Stimulated activated CD4-positive, alpha-beta T cell treated with anti-CD3 and anti-CD28 coated beads, TNF-alpha, amount 100 ng/mL, for 1 hour (primary cell): ENCODE measurements around the gene SDE2.

Experiments
- DNase-seq, 3 donors: peaks; one replicate each; pipeline ENCODE4 v3.0.0-alpha.2; 2020; ENCODE audit warnings: low read depth in 3 of 3, low spot score in 1 of 3

SDE2 gene

GRCh38 chr1:225999227-225999911 is at the start of gene SDE2:
SDE2 (minus strand) TSS chr1:225999343; CDS start chr1:225999312, 31 bp downstream.
- peak; percentile 99 to 100 (median 100) for DNase-seq

GRCh38 chr1:226048886-226049285 is 49.7 kb upstream of the SDE2 start:
- DNase-seq, result no peak

- no peak for DNase-seq
These were observed 48.4 kb upstream of the SDE2 start for GRCh38 chr1:226047495-226047894.

GRCh38 chr1:226046240-226046639 is 47.1 kb upstream of the SDE2 start:
- no peak for DNase-seq

GRCh38 chr1:226044514-226045101 is 45.5 kb upstream of the SDE2 start:
- no peak for DNase-seq

- DNase-seq, result no peak
These were observed 42.3 kb upstream of the SDE2 start for GRCh38 chr1:226041419-226041818.

- no peak for DNase-seq
These were observed 39.5 kb upstream of the SDE2 start for GRCh38 chr1:226038661-226039060.

GRCh38 chr1:226035915-226036314 is 36.8 kb upstream of the SDE2 start:
- no peak for DNase-seq

- no peak for DNase-seq
These were observed 35.3 kb upstream of the SDE2 start for GRCh38 chr1:226034482-226034881.

GRCh38 chr1:226033991-226034390 is 34.8 kb upstream of the SDE2 start:
- DNase-seq, result no peak

- DNase-seq, result no peak
These were observed 34.4 kb upstream of the SDE2 start for GRCh38 chr1:226033582-226033981.

GRCh38 chr1:226029568-226030225 is 30.6 kb upstream of the SDE2 start:
- DNase-seq, result no peak

- no peak for DNase-seq
These were observed 30.0 kb upstream of the SDE2 start for GRCh38 chr1:226029093-226029496.

GRCh38 chr1:226027538-226028217 is 28.5 kb upstream of the SDE2 start:
- DNase-seq, result no peak

- DNase-seq, result no peak
These were observed 27.7 kb upstream of the SDE2 start for GRCh38 chr1:226026833-226027232.

GRCh38 chr1:226023735-226024134 is 24.6 kb upstream of the SDE2 start:
- DNase-seq, result no peak

GRCh38 chr1:226021801-226022200 is 22.7 kb upstream of the SDE2 start:
- no peak for DNase-seq

- DNase-seq, result no peak
These were observed 22.3 kb upstream of the SDE2 start for GRCh38 chr1:226021401-226021800.

- no peak for DNase-seq
These were observed 20.4 kb upstream of the SDE2 start for GRCh38 chr1:226019572-226019971.

- DNase-seq, result no peak
These were observed 17.9 kb upstream of the SDE2 start for GRCh38 chr1:226017070-226017469.

- DNase-seq, result no peak
These were observed 10.5 kb upstream of the SDE2 start for GRCh38 chr1:226009650-226010044.
